ENCODE results near the gene PRKCE.

The PRKCE gene

GRCh38 chr2:45651415-45652089 lies at the start of gene PRKCE:
TSS of gene PRKCE (plus strand) at chr2:45651675.
- TF ChIP-seq CTCF (conservative IDR thresholded peaks at IDR 0.05; ENCODE audit: low read depth, low read length), result no peak
- DNase-seq (ENCODE audit: low read depth), result no peak
- H3K4me3 ChIP-seq (ENCODE audit: low read length), result peak within 1 kb of the TSS; percentile 78

- H3K4me3 ChIP-seq (ENCODE audit: low read length), result no peak overlapping the region
- TF ChIP-seq CTCF (conservative IDR thresholded peaks at IDR 0.05; ENCODE audit: low read depth, low read length), result no peak
- DNase-seq (ENCODE audit: low read depth), result no peak
Observed at GRCh38 chr2:45602624-45603023, 48.9 kb upstream of the PRKCE start.

- H3K4me3 ChIP-seq (ENCODE audit: low read length), result no peak overlapping the region
- DNase-seq (ENCODE audit: low read depth), result no peak
- TF ChIP-seq CTCF (conservative IDR thresholded peaks at IDR 0.05; ENCODE audit: low read depth, low read length), result no peak
Observed at GRCh38 chr2:45605116-45605515, 46.4 kb upstream of the PRKCE start.

- TF ChIP-seq CTCF (conservative IDR thresholded peaks at IDR 0.05; ENCODE audit: low read depth, low read length), result no peak
- DNase-seq (ENCODE audit: low read depth), result no peak
- H3K4me3 ChIP-seq (ENCODE audit: low read length), result no peak overlapping the region
Observed at GRCh38 chr2:45606796-45607195, 44.7 kb upstream of the PRKCE start.

GRCh38 chr2:45607701-45608100 lies 43.8 kb upstream of the PRKCE start:
- no peak overlapping the region for H3K4me3 ChIP-seq (ENCODE audit: low read length)
- TF ChIP-seq CTCF (conservative IDR thresholded peaks at IDR 0.05; ENCODE audit: low read depth, low read length), result peak; percentile 62
- no peak for DNase-seq (ENCODE audit: low read depth)

- H3K4me3 ChIP-seq (ENCODE audit: low read length), result peak overlapping the region; percentile 91
- no peak for DNase-seq (ENCODE audit: low read depth)
- peak; percentile 46 for TF ChIP-seq CTCF (conservative IDR thresholded peaks at IDR 0.05; ENCODE audit: low read depth, low read length)
Observed at GRCh38 chr2:45610281-45611019, 41.0 kb upstream of the PRKCE start.
